ENCODE data around the gene C17orf58.
A peak's percentile ranks its signal among the peaks of the same experiment; 100 is the strongest.
"Not testable (repeated sequence)": the region's sequence is repeated elsewhere in the genome, so short reads cannot be mapped to it uniquely, and the experiment has no call there.

Gene C17orf58

DNA sequence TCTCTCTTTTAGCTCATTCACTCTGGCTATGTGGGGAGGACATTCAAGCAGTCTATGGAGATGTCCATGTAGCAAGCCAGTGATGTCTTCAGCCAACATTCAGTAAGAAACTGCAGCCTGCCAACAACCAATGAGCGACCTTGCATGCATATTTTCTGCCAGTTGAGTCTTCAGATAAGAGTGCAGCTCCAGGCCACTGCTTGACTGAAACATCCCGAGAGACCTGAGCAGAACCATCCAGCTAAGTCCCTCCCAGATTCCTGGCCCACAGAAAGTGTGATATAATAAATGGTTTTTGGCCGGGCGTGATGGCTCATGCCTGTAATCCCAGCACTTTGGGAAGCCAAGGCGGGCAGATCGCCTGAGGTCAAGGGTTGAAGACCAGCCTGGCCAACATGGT lies 10.5 kb upstream of the C17orf58 start:
- FAIRE-seq (no peak), DNase-seq (ENCODE audit: insufficient read length, low spot score) (no peak)

DNA sequence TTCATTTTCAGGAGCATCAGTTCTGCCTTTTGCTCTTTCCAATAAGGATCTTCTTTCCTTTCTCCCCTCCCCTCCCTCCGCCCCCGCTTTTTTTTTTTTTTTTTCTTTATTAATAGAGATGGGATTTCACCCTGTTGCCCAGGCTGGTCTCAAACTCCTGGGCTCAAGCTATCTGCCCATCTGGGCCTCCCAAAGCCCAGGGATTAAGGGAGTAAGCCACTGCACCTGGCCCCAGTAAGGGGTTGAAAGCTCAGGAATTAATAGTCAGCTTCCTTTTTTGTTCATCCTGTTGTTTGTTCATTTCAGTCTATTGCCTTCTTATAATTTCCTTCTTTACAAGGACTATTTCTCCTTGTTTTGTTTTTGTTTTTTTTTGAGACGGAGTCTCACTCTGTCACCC lies 7.9 kb upstream of the C17orf58 start:
- no peak for FAIRE-seq
- no peak for DNase-seq (ENCODE audit: insufficient read length, low spot score)

DNA sequence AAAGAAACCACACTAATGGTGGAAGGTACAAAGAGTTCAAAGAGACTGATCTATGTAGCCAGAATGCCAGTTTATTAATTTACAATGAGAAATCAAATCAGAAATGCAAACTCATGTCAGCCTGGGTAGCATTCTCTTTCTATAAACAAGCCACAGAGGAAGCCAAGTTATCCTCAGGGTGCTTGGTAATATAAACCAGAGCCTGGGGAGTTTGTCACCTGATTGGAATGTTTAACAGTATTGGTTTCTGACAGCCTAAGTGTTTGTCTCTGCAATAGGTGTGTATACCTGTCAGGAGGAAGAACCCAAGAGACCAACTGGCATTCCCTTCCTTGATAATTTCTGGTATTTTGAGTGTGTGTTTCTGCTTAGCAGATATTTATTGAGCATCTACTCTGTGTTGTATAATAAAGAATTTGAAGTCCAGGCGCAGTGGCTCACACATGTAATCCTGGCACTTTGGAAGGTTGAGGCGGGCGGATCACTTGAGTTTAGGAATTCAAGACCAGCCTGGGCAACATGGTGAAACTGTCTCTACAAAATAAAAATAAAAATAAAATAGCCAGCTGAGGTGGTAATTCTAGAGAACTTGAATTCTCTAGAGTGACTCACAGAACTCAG lies 3.1 kb upstream of the C17orf58 start:
- no peak for DNase-seq (ENCODE audit: insufficient read length, low spot score)
- FAIRE-seq = no peak

DNA sequence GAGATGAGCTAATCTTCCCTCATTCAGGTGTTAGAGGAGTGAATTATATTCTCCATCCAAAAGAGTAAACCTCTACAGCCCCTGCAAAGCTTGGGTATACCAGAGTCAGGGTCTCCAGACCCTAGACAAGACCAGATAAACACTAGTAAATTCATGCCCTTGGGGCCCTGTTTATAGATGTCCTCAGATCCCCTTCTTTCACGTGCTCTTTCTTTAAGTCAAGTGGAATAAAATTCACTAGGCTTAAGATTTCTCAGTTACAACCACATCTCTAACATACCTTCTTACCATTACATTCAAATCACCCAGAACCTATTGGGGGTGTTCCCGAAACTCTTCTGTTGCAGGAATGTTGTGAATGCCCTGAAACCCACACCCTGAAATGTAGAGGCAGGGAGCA lies 2.2 kb upstream of the C17orf58 start:
- no peak for DNase-seq (ENCODE audit: insufficient read length, low spot score)
- no peak for FAIRE-seq

DNA sequence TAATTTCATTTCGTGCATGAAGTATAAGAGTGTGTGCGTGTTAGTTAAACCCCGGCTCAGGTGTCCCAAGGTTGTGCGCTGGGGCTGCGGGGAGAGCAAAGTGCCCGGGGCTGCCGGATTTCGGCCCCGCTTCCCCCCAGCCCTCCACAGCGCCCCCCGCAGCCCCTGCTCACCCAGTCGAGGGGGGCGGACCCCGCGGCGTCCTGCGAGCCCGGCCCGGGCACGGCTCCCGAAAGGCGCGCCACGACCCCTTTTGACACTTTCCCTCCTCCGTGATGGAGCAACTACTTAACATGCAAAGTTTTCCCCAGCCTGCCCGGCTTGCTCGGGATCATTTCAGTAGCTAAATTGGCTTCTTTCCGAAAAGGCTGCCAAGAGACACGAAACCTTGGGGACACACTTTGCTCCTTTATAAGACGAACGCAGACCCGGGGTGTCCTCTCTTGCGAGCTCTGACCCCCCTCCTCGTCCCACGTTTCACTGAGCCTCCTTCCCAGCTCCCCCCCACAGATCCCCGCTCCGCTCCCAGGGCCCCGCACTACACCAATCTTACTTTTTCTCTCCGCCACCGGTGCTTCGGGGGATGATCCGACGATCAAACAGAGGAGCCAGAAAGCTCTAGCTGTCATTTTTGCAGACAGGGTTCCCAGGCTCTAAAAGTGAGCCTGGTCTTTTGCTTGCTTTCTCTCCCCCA lies 552 bp downstream of the C17orf58 start:
- FAIRE-seq (no peak), DNase-seq (ENCODE audit: insufficient read length, low spot score) (peak; percentile 9)

DNA sequence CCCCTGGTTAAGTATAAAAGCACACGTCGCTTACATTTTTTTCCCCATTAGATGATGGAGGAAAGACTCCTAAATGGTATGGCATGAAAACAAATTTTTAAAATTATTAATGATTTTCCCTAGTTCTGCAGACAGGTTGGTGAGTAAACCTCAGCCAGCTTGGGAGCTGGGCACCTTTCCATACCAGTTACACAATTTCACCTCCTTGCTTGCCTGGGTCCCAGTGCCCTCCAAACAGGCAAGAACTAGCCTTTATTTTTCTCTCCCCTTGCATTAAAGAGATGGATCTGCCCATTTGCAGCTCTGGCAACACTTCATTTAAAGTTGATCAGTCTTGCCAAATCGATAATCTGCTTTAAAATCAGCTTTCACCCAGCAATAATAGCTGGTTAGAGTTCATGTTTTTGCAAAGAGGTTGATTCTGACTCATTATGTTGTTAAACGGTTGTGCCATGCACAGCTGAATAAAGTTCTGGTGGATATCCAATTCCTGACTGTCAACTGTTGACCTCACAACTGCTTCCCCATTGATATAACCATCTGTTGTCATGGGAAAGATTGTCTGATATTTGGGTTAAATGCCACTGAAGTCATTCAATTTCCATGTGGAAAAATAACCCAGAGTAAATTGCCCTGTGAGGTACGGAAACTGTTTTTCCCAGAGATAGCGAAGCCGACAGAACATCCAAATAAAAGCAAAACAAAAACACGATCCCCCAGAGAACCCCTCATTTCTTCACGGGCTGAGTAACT lies 1.3 kb downstream of the C17orf58 start:
- FAIRE-seq (no peak), DNase-seq (ENCODE audit: insufficient read length, low spot score) (no peak)

DNA sequence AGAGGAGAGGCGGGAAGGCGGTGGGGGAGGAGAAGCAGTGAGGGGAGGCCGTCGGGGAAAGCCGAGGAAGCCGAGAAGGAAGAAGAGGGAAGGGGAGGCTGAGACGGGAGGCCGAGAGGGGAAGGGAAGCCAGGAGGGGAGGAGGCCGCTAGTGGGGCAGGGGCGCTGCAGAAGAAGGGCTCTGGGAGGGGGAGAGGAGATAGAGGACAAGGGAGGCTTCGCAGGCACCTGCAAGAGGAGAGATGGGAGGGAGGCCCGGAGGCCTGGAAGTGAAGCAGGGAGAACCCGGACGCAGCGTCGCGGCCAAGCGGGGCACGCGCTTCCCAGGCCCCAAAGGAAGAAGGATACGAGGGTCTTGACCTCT lies 2.3 kb downstream of the C17orf58 start:
- peak; percentile 30 for DNase-seq (ENCODE audit: insufficient read length, low spot score)
- no peak for FAIRE-seq

DNA sequence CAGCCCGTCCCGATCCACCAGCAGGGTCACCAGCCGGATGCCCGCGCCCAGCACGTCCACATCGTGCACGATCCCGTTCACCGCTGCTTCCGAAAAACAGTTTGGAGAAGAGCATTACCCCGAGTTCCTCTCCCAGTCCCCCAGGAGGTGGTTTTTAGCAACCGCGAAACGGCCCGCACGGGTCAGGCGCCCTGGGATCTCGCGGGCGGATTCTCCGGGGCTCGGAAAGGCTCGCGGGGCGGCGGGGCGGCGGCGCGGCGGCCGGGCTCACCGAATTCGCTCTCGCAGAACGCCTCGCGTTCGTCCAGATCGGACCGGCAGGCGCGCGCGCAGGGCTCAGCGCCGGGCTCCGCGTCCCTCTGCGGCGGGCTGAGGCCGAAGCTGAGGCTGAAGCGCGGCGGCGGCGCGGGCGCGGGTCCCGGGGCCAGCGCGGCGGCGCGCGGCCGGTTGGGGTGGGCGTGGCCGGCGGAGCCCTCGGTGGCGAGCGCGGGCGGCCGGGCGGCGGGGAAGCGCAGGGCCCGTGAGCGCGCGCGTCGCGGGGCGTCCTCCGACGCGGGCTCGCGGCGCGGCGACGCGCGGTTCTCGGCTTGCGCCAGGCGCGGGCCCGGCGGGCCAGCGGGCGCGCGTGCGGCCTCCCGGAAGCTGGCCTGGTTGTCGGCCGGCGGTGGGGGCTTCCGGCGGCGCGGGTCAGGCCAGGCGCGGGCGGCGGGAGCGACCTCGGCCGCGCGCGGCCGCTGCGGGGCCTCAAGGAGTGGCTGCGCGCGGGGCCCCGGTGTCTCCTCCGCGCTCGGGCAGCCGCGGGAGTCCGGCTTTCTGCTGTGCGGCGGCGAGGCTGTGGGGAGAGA lies 2.9 kb downstream of the C17orf58 start:
- FAIRE-seq (no peak), DNase-seq (ENCODE audit: insufficient read length, low spot score) (peak; percentile 94)

DNA sequence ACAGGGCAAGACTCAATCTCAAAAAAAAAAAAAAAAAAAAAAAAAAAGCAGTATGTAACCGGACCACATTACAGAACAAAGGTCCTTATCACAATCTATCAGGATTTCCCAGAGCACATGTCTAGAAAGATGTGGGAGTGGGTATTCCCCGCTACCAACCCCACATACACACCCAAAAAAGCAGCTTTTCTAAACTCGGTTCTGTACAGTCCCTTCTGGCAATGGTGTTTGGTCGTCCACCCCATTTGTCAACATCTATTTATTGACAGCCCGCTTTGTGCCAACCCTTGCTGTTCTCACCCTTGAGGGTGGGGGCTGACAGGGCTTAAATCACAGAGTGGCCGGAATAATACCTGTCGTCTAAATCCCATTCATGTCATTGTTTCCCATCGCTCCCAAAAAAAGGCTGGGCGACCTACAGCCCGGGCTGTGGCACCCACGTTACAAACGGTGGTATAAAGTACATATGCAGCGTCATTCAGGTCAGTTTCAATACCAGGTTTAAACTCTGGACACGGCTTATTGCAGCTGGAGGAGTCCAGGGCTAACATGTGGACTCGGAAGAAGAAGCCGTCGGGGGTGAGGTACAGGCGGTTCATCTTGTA lies 3.6 kb downstream of the C17orf58 start:
- FAIRE-seq = no peak
- DNase-seq (ENCODE audit: insufficient read length, low spot score) = no peak

DNA sequence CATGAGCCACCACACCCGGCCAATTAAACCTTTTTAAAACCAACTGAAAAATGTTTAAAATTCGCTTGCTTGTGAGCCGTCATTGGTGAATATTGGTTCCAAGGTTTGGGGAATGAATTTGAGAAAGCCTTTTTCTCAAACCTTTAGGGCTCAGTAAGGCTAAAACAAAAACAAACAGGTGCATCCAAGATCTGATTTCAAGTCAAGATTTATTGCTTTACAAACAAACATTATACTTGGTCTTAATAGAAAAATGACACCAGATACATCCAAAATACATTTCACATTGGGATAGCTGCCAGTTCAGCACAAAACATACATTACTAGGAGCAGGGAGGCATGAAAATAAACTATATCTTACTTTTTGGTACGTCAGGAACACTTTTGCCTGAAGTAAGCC lies 5.4 kb downstream of the C17orf58 start:
- DNase-seq (ENCODE audit: insufficient read length, low spot score) (no peak), FAIRE-seq (no peak)

DNA sequence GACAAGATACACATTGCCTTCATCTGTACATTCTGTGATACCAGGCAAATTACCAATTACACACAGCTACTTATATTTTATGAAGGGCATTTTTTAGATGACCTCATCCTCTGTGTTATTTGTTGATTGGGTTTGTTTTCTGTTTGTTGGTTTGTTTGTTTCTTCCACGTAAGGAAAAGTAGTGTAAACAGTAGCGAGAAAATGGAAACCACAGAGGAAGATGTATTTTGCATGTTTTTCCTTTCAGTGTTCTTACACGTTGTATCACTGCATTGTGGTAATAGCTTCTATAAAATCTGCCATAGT lies 12.9 kb downstream of the C17orf58 start:
- no peak for FAIRE-seq

DNA sequence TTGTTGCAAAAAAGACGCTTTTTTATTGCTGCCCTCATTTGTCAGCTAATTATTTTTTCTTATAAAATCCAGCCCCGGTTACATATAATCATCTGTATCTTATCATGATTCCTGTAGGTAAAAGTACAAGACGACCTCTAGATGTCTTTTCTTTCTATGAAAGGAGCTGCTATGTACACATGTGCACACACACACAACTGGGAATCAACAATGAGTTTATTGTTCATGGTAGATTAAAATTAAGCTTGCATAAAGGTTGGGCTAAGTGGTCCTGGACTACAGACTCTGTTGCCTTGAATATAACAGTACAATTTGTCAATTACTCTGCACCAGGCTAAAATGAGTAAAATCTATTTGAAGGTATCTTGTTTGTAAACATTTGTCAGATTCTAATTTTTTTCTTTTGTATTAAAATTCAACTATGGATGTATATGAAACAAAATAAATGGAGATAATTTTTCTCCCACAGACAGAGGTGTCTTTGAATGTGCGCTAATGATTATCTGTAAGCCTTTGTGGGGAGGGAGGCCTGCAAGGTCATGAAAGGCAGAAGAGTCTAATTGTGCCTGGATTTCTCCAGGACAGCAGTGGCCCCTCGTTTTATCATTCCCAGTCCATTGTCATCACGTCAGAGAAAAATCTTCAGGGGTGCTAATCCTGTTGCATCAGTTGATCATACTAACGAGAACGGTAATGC lies 13.4 kb downstream of the C17orf58 start:
- no peak for FAIRE-seq
- DNase-seq (ENCODE audit: insufficient read length, low spot score) = no peak

More for the DNA sequence above, 12.9 kb downstream of the C17orf58 start:
- no peak for DNase-seq (ENCODE audit: insufficient read length, low spot score)

DNA sequence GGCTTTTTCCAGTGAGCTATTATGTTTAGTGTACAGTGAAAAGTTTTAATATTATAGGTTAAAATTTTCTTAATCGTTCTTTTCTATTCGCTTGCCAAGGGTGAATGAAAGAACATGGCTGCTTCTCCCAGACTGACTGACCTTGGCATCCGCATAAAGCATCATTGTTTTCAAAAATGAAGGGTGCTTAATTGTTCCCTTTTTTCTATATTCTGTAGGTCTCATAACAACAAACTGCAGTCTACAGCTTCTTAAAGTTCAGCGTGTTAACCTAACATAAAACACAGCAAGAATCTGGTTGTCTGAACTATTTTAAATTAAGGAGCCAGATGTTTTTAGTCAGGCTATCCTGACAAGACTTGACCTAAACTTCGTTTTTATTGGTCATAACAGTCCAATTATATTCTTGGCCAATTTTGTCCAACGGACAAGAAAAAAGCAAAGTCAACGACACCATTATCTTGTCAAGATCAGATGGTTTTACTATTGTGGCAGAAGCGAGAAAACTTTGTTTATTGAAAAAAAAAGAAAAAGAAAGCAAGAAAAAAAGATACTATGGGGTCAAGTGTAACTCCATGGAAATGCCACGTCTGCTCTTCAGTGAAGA lies 14.1 kb downstream of the C17orf58 start:
- no peak for FAIRE-seq
- DNase-seq (ENCODE audit: insufficient read length, low spot score) = no peak

DNA sequence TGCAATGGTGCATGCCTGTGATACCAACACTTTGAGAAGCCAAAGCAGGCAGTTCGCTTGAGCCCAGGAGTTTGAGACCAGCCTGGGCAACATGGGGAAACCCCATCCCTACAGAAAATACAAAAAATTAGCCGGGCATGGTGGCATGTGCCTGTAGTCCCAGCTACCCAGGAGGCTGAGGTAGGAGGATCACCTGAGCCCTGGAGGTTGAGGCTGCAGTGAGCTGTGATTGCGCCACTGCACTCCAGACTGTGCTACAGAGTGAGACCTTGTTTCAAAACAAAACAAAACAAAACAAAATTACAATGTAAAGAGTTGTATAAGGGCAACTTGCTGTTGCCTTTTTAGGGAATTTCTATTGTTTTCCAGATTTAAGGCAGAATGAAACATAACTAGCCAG lies 15.4 kb downstream of the C17orf58 start:
- FAIRE-seq; DNase-seq (ENCODE audit: insufficient read length, low spot score): not testable (repeated sequence)

DNA sequence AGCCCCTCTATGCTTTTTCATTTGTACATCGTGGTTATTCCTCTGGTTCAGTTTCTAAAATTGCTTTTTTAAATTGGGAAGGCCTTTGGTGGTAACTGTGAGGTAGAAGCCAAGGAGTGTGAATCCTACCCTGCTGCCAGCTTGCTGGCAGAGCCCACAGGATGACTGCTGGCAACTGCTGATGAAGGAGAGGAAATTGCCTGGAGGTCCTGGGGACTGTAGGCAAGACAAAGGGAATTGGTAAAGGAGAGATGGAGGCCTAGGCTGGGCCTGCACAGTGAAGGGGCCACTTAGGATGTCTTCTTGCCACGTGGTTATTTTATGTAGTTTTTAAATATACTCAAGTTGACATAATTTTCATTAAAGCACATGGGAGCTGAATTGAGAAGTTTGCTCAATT lies 15.8 kb downstream of the C17orf58 start:
- DNase-seq (ENCODE audit: insufficient read length, low spot score) = no peak
- no peak for FAIRE-seq

DNA sequence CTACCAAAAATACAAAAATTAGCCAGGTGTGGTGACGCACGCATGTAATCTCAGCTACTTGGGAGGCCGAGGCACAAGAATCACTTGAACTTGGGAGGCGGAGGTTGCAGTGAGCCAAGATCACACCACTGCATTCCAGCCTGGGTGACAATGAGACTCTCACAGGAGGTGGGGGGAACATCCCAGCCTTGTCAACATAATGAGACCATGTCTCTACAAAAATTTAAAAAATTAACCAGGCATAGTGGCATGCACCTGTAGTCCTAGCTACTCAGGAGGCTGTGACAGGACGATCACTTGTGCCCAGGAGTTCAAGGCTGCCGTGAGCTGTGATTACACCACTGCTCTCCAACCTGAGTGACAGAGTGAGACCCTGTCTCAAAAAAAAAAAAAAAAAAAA lies 20.0 kb downstream of the C17orf58 start:
- not testable (repeated sequence) for DNase-seq (ENCODE audit: insufficient read length, low spot score); FAIRE-seq

DNA sequence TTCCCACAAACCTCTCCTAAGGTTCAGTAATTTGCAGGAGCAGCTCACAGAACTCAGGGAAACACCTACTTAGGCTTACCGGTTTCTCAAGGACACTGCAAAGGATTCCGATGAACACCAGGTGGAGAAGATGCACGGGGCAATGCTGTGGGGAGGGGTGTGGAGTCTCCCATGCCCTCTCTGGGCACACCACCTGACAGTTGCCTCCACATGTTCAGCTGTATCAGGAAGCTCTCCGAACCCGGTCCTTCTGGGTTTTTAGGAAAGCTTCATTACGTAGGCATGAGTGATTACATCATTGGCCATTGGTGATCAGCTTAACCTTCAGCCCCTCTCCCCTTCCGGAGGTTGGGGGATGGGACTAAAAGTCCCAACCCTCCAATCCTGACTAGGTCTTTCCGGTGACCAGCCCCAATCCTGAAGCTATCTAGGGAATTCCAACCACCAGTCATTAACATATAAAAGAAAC lies 21.6 kb downstream of the C17orf58 start:
- FAIRE-seq (no peak), DNase-seq (ENCODE audit: insufficient read length, low spot score) (no peak)

DNA sequence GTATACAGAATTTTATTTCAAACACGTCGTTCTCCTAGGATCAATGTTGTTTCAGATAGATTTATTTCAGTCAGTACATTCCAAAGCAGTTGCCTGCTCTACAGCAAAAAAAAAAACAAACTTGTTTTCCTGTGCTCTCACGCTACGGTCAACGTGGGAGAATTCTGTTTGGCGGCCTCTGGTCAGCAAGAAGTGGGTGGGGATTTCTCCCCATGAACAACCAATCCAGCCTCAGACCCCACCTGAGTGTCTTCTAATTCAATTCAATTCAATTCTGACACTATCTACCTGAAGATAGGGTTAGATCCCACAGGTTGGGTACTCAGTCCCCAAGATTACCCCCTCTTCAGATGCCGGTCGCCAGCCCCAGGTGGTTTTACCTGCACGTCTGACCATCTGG lies 22.1 kb downstream of the C17orf58 start:
- FAIRE-seq (no peak), DNase-seq (ENCODE audit: insufficient read length, low spot score) (no peak)

DNA sequence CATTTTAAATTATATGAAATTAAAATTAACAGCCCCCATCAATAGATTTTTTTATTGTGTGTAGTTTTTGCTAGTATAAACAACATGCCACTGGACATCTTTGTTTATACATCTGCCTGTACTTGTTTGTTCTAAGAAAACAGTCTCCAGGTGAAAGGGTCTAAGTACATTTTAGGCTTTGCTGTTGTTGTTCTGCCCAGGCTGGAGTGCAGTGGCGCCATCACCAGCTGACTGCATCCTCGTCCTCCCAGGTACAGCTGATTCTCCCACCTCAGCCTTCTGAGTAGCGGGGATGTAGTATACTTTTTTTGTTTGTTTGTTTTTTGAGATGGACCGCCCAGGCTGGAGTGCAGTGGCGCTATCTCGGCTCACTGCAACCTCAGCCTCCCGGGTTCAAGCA lies 25.5 kb downstream of the C17orf58 start:
- no peak for DNase-seq (ENCODE audit: insufficient read length, low spot score)
- no peak for FAIRE-seq

DNA sequence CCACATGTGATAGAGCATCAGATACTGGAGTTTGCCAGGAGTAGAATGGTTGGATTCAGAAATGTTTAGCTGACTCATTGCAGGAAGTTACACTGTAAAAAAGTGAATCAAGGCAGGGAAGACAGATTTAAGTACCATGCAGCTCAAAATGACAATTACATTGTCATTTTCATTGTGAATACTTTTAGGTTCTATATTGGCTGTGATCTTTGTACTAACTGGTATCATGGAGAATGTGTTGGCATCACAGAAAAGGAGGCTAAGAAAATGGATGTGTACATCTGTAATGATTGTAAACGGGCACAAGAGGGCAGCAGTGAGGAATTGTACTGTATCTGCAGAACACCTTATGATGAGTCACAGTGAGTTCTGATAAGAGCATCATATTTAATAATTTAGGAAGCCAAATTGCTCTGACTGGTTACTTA lies 33.1 kb downstream of the C17orf58 start:
- FAIRE-seq = peak; percentile 4
- peak; percentile 21 for DNase-seq (ENCODE audit: insufficient read length, low spot score)

All from GM19239 (cell line).